Activated T-helper 1 cell treated with Interleukin-2 at 50 U/mL for 16 hours (primary cell): ENCODE results near the gene NOPCHAP1.
"Not testable (repeated sequence)": the region's sequence is repeated elsewhere in the genome, so short reads cannot be mapped to it uniquely, and the experiment has no call there.

Experiments
- DNase-seq: peaks from one replicate; pipeline ENCODE4 v3.0.0-alpha.2; 2020; ENCODE audit warnings: low read depth

Gene NOPCHAP1

DNA sequence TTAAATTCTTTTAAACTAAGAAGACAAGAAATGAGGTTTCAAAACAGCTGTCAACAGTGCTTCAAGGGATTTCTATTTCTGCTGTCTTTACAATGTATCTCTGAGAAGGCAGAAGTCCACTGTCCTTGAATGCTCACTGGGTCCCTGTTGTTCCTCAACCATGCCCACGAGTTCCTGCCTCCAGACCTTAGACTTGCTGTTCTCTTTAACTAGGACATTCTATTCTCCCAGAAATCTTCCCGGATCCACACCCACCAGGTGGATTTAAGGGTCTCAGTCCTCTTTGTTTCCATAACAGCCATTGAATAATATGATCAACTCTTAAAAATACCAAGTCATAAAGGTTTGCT lies 21.3 kb upstream of the NOPCHAP1 start:
- no peak for DNase-seq

DNA sequence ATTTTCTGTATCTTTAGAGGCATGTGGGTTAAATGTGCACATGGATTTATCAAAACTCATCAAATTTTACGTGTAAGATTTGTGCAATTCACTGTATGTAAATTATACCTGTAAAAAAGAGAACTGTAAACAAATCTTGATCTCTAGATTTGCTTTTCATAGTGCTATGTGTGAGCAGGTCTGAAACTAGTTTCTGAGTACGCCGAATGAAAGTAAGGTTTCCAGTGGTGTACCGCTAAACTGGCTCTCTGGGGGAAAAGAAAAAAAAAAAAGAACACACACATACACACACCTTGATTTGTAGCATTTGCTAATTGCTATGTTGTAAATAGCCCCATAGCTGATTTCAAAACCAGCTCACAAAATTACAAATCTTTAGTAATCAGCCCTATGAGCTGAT lies 19.4 kb upstream of the NOPCHAP1 start:
- DNase-seq, result no peak

DNA sequence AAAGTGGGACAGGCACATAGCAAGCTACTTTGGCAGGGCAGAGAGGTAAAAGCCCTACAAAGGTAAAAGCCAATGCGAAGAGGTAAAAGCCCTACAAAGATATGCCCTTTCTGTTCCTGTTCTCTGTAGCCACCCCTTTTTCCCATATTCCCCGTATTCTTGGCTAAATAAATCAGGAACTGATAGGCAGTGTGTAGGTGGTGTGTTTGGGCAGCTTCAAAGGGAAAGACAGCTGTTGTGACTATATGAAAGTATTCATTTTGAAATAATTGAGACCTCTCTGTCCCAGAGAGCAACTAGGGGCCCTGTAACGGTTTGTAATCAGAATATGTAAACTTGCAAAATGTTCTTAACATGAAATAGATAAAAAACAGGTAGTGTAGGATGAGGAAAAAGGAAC lies 16.8 kb upstream of the NOPCHAP1 start:
- no peak for DNase-seq

DNA sequence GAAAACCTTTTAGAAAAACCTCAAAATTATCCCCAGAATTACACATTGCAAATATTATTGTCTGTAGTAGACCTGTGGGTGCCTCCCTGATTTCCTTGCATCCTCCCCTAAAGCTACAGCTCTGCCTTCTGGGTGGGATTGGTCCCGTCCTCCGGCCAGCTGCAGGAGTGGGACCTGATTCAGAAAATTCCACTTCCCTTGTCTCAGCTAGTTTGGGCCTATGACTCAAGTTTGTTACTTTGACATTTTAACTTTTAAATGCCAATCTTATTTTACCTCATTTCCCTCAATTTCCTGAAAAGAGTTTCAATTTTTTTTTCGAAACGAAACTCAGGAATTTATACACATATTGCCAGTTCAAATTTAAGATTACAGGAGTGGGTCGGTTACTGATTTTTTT lies 14.8 kb upstream of the NOPCHAP1 start:
- no peak for DNase-seq

DNA sequence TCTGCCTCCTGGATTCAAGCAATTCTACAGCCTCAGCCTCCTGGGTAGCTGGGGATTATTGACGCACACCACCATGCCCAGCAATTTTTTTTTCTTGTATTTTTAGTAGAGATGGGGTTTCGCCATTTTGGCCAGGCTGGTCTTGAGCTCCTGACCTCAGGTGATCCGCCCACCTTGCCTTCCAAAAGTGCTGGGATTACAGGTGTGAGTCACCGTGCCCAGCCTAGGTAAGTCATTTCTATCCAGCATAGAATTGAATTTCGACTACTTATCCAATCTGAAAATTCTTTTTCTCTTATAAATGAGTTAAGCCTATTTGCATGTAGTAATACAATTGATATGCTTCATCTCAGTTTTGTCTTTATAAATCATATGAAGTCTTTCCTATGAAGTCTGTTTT lies 12.9 kb upstream of the NOPCHAP1 start:
- DNase-seq, result no peak

DNA sequence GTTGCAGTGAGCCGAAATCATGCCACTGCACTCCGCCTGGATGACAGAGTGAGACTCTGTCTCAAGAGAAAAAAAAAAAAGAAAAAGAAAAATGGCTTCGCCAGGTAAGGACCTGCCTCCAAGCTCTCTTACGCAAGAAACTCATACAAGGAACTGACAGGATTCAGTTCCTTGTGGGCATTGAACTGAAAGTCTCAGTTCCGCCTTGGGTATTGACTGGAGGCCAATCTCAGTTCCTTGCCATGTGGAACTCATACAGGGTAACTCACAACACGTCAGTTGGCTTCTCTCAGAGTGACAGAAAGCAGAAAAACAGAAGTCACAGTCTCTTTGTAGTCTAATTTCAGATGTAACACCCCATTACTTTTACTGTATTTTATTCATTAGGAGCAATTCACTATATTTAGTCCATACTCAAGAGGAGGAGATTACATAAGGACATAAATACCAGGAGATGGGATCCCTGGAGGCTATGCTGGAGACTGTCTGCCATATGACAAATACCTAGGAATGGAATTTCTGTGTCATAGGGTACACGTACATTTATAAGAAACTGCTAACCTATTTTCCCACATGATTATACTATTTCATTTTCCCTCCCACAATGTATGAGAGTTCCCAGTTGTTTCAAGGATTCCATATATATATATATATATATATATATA lies 11.4 kb upstream of the NOPCHAP1 start:
- DNase-seq, result no peak

DNA sequence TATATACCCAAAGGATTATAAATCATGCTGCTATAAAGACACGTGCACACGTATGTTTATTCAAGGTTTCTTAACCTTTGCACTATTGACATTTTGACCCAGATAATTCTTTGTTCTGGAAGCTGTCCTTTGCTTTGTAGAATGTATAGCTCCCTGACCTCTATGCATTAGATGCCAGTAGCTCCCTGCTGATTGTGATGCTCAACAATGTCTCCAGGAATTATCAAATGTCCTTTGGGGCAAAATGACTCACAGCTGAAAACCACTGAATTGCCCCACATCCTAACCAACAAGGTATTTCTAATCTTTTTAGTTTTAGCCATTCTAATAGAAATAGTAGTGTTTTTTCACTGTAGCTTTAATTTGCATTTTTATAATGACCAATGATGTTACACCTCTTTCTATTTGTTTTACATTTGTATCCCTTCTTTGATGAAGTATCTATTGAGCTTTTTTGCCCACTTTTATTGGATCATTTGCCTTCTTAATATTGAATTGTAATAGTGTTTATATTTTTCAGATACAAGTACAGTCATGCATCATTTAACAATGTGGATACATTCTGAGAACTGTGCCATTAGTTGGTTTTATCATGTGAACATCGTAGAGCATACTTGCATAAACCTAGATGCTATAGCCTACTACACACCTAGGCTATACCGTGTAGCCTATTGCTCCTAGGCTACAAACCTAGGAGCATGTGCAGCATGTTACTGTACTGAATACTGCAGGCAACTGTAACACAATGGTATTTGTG lies 10.4 kb upstream of the NOPCHAP1 start:
- no peak for DNase-seq

DNA sequence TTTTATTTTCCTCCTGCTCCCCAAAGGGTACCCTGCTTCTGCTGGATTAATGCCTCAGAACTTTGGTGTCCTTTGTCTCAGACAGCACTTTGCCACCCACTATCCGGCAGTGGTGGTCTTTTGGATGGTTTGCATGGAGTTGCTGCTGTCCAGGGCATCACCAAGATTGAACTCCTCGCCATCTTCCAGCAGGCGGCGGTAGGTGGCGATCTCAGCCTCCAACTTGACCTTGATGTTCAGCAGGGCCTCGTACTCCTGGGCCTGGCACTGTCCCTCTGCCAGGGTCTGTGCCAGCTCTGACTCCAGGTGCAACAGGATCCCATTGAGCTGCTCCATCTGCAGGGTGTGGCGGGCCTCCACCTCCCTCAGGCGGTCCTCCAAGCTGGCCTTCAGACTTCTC lies 9.4 kb upstream of the NOPCHAP1 start:
- no peak for DNase-seq

DNA sequence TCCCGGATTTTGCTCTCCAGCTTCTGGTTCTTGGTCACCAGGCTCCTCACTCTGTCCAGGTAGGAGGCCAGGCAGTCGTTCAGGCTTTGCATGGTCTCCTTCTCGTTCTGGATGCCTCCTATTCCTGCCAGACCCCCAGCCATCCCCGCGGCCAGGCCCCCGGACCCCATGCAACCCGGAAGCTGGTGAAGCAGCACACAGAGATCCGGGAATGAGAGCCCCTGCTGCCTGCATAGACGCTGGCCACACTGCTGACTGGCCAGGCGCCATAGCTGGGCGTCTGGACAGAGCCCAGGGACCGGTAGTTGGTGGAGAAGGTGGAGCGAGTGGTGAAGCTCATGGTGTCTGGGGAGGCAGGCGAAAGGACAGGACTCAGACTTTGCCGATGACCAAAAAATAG lies 8.4 kb upstream of the NOPCHAP1 start:
- not testable (repeated sequence) for DNase-seq

DNA sequence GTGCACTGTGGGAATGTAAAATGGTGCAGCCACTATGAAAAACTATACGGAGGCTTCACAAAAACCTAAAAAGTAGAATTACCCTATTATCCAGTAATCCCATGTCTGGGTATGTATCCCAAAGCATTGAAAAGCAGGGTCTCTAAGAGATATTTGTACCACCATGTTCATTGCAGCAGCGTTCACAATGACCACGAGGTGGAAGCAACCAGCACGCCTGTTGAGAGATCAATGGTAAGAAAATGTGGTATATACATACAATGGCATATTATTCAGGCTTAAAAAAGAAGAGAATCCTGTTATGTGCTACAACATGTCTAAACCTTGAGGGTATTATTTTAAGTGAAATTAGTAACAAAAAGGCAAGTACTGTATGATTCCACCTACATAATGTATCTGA lies 910 bp upstream of the NOPCHAP1 start:
- no peak for DNase-seq

DNA sequence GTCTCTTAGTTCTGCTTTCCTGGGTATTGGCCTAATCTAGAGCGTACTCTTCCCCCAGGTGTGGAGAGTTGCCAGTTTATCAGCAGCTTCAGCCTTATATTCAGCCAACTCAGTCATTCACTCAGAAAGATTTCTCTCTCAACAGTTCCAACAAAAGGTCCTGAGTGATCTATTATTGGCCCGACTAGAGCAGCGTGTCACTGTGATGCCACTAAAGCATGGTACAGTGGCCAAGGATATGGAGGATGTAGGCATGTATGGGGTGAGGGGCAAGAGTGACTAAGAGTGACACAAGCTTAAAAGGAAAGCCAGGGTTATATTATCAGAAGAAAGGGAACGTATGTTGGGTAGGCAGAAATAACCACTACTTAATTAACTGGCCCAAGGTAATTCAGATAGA lies 4.8 kb downstream of the NOPCHAP1 start:
- DNase-seq, result no peak

DNA sequence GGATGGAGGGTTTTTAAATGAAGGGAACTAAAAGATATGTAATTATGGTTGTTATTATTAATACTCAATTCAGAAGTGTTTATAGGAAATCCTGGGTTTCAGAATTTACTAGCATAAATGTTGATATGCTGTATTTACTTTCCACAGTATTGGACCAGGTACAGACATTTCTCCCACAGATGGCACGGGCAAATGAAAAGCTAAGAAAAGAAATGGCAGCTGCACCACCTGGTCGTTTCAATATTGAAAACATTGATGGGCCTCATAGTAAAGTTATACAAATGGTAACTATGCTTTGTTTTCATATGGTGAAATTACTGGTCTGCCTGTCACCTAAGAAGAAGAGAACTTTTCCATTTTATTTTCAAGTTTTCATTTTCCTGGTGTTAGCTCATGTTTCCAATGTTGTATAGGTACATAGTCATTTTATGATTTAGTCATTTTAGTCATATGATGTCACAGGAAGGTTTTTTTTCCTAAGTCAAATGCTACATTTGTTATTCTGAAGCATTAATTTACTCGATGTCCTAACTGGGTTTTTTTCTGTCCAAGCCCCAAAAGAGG lies 5.5 kb downstream of the NOPCHAP1 start:
- DNase-seq, result no peak

DNA sequence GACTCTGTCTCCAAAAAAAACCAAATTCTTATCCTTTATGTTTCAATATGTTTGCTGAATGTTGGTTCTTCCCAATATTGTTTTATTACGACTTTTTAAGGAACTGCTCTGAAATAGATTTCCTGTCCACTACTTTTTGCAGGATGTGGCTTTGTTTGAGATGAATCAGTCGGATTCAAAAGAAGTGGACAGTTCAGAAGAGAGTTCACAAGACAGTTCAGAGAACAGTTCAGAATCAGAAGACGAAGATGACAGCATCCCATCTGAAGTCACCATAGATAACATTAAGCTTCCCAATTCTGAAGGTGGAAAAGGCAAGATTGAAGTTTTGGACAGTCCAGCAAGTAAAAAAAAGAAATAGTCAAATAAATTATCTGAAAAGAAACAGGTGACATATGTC lies 8.2 kb downstream of the NOPCHAP1 start:
- DNase-seq, result no peak

DNA sequence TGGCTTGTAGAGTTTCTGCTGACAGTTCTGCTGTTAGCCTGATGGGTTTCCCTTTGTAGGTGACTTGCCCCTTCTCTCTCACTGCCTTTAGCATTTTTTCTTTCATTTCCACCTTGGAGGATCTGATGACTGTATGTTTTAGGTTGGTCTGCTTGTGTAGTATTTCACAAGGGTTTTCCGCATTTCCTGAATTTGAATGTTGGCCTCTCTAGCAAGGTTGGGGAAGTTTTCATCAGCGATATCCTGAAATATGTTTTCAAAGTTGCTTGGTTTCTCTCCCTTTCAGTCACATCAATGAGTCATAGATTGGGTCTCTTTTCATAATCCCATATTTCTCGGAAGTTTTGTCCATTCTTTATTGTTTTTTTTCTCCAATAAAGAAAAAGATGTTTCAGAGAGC lies 11.4 kb downstream of the NOPCHAP1 start:
- DNase-seq, result no peak

DNA sequence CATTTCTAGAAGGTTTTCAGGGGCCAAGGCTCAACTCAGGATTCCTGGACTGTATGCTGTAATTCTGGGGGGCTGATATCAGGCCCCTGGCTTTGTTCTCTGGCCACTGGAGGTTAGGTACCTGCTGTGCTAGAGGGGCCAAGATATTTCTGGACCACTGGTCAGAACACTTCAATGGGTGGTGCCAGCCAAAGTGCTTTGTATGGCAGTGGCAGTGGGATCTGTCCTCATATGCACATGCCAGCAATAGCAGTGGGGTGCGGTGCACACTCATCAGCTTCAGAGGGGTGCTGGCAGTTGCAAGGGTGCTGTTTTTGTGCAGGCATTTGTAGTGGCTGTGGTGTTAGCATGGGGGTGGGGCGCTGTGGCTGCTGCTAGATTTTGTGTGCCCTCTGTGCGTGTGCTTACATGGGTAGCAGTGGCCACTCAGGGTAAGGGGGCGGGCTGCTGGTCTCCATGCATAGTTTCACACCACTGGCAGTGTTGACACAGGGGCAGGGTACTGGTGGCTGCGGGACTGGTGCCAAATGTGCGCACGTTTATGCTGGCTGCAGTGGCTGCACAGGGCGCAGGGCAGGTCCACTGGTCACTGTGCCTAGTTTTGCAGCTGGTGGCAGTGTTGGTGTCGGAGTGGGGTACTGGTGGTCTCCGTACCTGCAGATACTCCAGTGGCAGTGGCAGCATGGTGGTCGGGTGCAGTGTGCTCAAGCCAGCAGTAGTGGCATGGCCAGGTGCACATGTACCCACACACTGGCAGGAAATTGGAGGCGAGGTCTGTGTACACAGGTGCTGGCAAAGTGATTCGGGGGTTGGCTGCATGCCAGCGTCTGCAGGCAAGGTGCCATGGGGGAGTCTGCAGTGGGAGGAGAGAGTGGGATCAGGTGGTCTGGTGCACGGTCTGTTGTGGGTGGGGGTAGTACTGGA lies 12.6 kb downstream of the NOPCHAP1 start:
- DNase-seq, result no peak

DNA sequence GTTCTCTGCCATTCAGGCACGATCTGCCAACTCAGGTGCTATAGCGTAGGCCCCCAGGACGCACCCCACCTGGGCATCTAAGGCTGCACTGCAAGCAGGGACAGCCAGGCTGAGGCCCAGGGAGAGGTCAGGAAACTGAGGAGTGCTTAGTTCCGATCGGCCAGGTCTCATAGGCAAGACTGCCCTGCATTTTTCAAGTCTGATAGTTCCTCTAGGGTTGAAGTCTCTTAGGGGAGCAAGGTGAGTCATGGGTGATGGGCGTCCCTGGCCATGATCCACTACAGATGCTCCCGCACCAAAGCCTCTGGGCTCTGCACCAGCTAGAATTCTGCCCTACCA lies 13.2 kb downstream of the NOPCHAP1 start:
- DNase-seq, result no peak

DNA sequence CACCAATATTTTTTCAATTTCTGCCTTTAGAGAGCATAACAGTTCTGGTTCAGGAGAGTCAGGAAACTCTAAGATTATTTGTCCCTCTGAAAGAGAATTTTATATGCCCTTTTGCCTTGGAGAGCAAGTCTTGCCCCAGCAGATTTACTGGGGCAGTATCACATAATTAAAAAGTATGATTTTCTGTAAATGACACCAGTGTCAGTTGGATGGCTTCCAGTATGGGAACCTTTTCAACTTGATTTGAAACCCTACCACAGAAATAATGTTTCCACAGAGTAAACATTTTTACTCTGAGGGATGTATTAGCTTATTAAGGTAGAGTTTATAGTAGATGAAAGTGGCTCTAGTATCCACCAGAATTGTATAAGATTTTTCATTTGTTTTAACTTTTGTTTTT lies 15.4 kb downstream of the NOPCHAP1 start:
- no peak for DNase-seq

DNA sequence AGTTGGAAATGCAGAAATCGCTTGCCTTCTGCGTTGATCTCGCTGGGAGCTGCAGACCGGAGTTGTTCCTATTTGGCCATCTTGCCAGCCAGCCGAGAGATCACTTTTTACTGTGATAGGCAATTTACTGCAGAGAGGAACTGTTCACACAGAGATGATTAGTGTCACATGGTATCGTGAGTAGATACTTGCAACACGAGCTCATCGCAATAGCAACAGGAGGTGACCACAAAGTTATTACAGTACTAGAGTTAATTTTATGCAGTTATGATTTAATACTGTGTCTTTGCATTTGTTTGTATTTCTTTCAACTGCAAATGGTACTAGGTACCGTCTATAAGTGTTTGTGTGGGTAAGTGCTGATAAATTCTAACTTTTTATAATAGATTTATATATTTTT lies 27.8 kb downstream of the NOPCHAP1 start:
- no peak for DNase-seq

DNA sequence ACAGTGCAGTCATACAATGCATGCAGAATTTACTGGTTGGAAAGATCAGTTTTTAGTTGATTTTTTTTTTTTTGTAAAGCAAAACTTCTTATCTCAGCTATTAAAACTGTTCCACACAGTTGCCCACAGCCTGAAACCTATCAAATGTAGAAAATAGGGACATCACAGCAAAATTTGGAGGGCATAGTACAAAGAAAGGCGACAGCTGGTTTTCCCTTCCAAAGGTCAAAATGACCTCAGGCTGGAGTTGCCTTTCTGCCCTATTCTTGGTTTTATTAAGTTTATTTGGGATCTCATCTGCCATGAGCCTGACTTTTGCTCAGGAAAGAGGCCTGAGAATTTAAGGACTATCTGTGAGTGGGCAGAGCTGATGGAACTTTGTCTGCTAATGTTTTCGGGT lies 28.5 kb downstream of the NOPCHAP1 start:
- no peak for DNase-seq

DNA sequence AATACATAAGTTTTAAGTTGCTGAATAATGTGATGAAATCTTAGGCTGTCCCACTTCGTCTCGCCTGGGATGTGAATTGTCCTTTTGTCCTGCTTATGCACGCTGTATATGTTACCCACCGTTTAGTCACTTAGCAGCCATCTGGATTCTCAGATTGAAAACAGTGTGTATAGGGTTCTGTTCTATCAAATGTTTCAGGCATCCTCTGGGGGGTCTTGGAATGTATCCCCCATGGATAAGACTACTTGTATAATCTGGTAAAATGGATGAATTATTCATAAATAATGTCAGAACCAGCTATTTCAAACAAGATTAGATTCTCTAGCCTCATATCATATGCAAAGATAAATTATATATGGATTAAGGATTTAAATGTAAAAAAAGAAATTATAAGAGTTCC lies 29.4 kb downstream of the NOPCHAP1 start:
- DNase-seq, result no peak

DNA sequence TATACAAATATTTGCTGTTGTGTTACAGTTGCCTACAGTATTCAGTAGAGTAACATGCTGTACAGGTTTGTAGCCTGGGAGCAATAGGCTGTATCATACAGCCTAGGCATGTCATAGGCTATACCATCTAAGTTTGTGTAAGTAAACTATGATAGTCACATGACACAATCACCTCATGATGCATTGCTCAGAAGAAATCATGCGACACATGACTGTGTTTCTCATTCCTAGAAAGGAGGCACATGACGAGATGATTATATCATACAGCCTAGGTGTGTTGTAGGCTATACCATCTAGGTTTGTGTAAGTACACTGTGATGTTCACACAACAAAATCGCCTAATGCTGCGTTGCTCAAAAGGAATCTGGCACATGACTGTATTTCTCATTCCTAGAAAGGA lies 31.9 kb downstream of the NOPCHAP1 start:
- DNase-seq, result no peak

DNA sequence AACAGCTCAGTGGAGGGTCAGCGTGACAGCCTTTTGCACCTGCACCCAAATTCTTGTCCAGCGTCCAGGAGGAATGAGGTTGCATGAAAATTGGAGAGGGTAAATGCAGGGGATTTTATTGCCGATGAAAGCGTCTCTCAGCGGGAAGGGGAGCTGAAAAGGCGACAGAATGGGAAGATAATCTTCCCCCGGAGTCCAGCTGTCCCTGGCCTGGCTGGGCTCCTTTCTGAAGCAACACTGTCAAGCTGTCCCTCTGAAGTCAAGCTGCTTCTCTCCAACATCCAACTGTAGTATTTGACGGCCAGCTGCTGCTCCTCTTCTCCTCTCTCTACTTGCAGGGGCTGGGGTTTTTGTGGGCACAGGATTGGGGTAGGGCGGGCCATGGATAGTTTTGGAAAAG lies 32.7 kb downstream of the NOPCHAP1 start:
- DNase-seq, result no peak
